GM18519 (cell line): ENCODE measurements around the gene MRPL4.

Experiments used
- ATAC-seq: cut with Tn5 transposase; IDR thresholded peaks from one replicate; pipeline ENCODE4 v1.9.1; 2021; ENCODE audit warnings: mild to moderate bottlenecking, moderate library complexity; ENCODE audit not compliant: unreplicated experiment, low FRiP score

MRPL4 gene

DNA sequence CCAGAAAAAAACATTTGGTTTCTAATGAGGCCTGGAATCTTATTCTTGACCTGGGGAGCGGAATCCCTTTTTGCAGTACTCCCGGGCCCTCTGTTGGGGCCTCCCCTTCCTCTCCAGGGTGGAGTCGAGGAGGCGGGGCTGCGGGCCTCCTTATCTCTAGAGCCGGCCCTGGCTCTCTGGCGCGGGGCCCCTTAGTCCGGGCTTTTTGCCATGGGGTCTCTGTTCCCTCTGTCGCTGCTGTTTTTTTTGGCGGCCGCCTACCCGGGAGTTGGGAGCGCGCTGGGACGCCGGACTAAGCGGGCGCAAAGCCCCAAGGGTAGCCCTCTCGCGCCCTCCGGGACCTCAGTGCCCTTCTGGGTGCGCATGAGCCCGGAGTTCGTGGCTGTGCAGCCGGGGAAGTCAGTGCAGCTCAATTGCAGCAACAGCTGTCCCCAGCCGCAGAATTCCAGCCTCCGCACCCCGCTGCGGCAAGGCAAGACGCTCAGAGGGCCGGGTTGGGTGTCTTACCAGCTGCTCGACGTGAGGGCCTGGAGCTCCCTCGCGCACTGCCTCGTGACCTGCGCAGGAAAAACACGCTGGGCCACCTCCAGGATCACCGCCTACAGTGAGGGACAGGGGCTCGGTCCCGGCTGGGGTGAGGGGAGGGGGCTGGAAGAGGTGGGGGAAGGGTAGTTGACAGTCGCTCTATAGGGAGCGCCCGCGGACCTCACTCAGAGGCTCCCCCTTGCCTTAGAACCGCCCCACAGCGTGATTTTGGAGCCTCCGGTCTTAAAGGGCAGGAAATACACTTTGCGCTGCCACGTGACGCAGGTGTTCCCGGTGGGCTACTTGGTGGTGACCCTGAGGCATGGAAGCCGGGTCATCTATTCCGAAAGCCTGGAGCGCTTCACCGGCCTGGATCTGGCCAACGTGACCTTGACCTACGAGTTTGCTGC is 35.1 kb downstream of the MRPL4 start, which contains the start of gene ICAM4:
ICAM4 (plus strand) TSS at position 153 of the 935 bp plus-strand sequence; CDS start at position 211, 58 bp downstream.
- no peak for ATAC-seq

DNA sequence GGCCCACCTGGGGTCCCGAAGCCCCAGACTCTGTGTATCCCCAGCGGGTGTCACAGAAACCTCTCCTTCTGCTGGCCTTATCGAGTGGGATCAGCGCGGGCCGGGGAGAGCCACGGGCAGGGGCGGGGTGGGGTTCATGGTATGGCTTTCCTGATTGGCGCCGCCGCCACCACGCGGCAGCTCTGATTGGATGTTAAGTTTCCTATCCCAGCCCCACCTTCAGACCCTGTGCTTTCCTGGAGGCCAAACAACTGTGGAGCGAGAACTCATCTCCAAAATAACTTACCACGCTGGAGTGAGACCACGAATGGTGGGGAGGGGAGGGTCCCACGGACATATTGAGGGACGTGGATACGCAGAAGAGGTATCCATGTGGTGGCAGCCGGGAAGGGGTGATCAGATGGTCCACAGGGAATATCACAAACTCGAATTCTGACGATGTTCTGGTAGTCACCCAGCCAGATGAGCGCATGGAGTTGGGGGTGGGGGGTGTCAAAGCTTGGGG is 36.7 kb downstream of the MRPL4 start:
- no peak for ATAC-seq

- ATAC-seq: no peak
These were observed 37.3 kb downstream of the MRPL4 start for GRCh38 chr19:10289167-10289835.

DNA sequence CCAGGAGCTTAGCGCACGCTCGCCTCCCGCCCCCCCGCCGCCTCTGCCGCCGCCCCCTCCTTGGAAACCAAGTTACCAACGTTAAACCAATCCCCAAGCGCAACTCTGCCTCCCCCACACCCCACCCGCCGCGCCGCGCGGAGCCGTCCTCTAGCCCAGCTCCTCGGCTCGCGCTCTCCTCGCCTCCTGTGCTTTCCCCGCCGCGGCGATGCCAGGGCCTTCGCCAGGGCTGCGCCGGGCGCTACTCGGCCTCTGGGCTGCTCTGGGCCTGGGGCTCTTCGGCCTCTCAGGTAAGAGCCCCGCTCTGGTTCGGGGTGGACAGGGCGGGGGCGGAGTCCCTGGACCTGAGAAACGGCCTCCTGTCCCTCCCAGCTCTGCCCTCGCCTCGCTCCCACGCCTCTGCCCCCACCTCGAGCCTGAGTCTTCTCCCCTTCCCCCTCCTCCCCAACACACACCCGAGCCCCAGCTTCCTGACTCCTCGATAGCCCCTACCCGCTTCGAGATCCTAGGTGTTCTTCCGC is 37.9 kb downstream of the MRPL4 start, which contains the start of gene ICAM5:
ICAM5 (plus strand) TSS at position 117 of the 521 bp plus-strand sequence; CDS start at position 209, 92 bp downstream.
- ATAC-seq: no peak

DNA sequence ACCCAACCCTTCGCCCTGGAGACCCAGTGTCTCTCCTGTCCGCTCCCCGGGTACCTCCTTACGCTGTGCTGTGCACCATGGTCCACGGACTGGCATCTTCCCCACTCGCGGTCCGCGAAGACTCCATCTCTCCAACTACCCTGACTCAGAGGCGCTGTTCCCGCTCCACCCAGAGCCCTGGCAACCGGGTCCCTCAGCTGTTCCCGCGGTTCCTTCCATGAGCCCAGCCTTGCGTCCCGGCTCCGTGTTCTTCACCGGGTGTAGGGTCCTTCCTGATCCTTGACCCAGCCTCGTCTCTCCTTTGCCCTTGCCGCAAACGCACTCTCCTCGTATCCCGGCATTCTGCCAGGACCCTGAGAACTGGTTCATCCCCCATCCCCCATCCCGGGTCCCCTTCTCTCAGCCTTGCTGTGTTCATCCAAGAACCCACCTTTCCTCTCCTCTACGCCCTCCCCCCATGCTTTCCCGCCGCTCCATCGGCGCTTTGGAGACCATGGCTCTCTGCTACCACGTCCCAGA is 38.4 kb downstream of the MRPL4 start:
- no peak for ATAC-seq

- no peak for ATAC-seq
These were observed 39.0 kb downstream of the MRPL4 start for GRCh38 chr19:10290876-10291553.

DNA sequence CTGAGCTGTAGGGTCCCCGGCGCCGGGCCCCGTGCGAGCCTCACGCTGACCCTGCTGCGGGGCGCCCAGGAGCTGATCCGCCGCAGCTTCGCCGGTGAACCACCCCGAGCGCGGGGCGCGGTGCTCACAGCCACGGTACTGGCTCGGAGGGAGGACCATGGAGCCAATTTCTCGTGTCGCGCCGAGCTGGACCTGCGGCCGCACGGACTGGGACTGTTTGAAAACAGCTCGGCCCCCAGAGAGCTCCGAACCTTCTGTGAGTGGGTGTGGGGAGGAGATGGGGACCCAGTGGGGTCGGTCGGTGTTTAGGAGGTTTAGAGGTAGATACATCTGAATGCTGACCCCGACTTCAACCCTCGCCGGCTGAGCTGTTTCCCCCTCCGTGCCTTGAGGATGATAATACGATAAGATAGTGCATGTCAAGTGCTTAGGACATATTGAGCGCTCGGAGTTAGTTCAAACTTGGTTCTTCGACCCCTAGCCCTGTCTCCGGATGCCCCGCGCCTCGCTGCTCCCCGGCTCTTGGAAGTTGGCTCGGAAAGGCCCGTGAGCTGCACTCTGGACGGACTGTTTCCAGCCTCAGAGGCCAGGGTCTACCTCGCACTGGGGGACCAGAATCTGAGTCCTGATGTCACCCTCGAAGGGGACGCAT is 39.7 kb downstream of the MRPL4 start:
- no peak for ATAC-seq

DNA sequence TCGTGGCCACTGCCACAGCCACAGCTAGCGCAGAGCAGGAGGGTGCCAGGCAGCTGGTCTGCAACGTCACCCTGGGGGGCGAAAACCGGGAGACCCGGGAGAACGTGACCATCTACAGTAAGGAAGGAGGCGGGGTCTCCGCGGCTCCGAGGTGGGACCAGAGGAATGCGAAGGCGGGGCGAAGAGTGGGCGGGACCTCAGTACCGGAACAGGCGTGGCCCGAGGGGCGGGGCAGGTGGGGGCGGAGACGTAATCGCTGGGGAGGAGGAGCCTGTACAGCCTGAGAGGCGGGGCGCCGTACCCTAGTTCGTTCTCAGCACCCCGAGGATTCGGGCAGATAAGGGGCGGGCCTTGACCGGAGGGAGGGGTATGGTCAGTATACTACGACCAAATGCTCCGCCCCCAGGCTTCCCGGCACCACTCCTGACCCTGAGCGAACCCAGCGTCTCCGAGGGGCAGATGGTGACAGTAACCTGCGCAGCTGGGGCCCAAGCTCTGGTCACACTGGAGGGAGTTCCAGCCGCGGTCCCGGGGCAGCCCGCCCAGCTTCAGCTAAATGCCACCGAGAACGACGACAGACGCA is 40.3 kb downstream of the MRPL4 start:
- ATAC-seq: no peak

DNA sequence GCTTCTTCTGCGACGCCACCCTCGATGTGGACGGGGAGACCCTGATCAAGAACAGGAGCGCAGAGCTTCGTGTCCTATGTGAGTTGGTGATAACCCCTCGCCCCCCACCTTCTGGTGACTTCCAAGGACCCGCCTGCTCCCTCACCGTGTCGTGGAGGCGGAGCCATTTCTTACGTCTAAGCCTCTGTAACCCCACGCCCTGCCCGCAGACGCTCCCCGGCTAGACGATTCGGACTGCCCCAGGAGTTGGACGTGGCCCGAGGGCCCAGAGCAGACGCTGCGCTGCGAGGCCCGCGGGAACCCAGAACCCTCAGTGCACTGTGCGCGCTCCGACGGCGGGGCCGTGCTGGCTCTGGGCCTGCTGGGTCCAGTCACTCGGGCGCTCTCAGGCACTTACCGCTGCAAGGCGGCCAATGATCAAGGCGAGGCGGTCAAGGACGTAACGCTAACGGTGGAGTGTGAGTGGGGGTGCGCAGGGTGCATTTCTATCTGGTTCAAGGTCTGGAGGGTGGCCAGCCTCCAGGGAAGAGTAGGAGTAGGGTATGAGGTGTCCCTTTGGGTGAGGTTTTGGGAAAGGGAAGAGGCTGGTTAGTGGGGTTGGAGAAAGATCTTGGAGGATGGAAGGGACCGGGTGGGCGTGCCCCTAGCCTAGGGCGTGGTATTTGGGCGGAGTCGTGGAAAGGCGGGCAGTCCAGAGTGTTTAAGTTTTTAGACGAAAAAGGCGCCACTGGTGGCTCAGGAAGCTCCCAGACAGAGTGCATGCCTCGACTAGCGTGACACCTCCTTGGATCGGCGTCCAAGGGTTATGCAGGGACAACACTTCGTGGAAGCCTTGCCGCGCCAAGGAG is 41.0 kb downstream of the MRPL4 start:
- no peak for ATAC-seq

DNA sequence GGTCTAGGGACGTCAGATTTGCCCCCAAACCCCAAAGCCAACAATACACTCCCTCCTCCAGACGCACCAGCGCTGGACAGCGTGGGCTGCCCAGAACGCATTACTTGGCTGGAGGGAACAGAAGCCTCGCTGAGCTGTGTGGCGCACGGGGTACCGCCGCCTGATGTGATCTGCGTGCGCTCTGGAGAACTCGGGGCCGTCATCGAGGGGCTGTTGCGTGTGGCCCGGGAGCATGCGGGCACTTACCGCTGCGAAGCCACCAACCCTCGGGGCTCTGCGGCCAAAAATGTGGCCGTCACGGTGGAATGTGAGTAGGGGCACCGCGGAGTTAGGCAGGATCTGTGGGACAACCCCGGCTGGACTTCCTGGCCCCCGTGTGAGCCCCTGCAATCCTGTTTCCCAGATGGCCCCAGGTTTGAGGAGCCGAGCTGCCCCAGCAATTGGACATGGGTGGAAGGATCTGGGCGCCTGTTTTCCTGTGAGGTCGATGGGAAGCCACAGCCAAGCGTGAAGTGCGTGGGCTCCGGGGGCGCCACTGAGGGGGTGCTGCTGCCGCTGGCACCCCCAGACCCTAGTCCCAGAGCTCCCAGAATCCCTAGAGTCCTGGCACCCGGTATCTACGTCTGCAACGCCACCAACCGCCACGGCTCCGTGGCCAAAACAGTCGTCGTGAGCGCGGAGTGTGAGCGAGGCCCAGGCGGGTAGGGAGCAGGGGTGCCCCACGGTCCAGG is 41.8 kb downstream of the MRPL4 start:
- ATAC-seq: no peak

GRCh38 chr19:10294368-10294697 is 42.3 kb downstream of the MRPL4 start:
- ATAC-seq: no peak

- ATAC-seq: no peak
These were observed 43.4 kb downstream of the MRPL4 start for GRCh38 chr19:10295305-10295846.

GRCh38 chr19:10295847-10296591 is 44.0 kb downstream of the MRPL4 start:
- ATAC-seq: no peak

DNA sequence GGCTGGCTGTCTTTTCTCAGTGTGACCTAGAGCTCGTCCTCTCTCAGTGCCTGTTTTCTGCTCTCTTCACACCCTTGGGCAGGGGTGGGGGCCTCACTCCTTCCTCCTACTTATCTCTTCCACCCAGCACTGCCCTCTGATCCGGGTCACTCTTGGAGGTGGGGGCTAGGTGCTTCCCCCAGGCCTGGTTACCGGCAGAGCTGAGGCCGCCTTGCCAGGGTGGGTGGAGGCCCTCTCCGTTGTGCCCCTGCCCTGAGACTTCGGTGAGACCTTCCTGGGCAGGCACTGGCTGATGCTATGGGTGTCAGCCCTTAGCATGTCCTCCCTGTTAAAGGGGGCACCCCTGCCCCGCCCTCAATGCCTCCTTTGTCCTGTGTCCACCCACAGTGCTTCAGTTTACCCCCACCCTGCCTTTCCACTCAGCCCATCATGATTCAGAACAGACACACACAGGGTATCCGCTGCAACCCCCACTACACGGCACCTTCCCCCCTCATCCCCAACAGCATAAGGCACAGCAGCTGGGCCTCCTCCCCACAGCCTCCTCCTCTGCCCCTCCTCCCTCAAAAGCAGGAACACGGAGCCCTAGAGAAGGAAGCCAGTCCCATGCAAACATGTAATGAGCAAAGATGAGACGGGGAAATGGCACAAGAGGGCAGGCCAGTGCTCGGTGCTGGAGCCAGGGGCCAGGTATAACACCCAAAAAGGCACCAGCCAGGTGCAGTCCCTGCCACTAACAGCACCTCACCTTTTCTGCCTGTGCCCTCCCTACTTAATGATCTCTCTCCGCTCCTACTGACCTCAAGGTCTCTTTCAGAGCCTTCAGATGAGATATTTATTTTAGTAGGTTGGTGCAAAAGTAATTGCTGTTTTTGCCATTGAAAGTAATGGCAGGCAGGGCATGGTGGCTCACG is 47.8 kb downstream of the MRPL4 start:
- no peak for ATAC-seq

DNA sequence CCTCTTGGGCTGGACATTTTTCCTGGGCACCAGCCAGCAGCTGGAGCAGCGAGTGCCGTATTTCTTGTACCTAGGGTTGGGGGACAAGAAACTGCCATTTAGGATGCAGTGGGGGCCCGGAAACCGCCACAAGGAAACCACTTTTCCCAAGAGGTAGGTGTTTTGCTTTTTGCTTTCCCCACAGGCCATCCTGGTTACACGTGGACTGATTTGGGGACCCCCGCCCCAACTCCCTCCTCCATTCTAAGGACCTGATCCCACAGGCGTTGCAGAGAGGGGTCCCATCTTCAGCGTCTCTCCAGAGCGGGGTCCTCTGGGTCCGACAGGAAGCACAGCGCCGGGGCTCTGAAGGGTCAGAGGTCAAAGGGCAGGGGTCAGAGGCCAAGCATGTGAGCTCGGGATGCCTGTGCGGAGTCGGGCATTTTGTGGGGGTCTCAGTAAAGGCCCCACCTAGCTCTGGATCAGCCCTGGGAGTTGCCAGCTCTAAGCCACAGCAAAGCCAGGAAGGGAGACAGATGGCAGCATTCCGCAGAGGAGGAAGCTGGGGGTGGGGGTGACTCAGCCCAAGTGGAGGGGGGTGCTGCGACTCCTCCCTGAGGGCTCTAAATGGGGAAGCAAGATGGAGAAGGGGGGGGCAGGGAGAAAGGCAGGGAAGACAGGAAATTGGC is 53.3 kb downstream of the MRPL4 start:
- ATAC-seq: no peak
